RWPE1 (cell line): Measurements from ENCODE around the gene CALHM6.

ENCODE experiments used
- CTCF ChIA-PET: fragments of 350-600 bp; sonication (Branson Sonifier 250); formaldehyde crosslinking; extraction: SDS; loops from one replicate; lab custom pipeline; 2021; lab: Yijun Ruan, JAX
- POLR2A ChIA-PET: fragments of 400-600 bp; formaldehyde crosslinking; extraction: SDS; loops from one replicate; lab custom pipeline; 2020; ENCODE audit warnings: antibody characterized with exemption; ENCODE audit not compliant: low non-redundant PET; lab: Yijun Ruan, JAX
- DNase-seq: peaks from one replicate; pipeline ENCODE4 v3.0.0; 2012; ENCODE audit warnings: low spot score
- H3K27ac ChIP-seq: fragments of 450-650 bp; 2 replicates; pipeline ENCODE4 v1.5.1; 2017
- CTCF ChIP-seq: fragments of 450-650 bp; conservative IDR thresholded peaks from 2 replicates; pipeline ENCODE4 v1.5.1; 2017; ENCODE audit warnings: low read depth, mild to moderate bottlenecking

Gene CALHM6

GRCh38 chr6:116497113-116497676, 36.0 kb downstream of the CALHM6 start:
- no peak for DNase-seq
- CTCF ChIA-PET = interaction anchor here (0.7 to 0.9 kb wide), 2 partner anchors 21 to 228 kb away, joined by 4 read pairs; no protein-coding TSS in a partner anchor
- POLR2A ChIA-PET = no interaction called here

GRCh38 chr6:116500969-116501433, 39.8 kb downstream of the CALHM6 start:
- CTCF ChIA-PET = no interaction called here
- no peak for DNase-seq
- H3K27ac ChIP-seq = no peak overlapping the region
- TF ChIP-seq CTCF = no peak
- POLR2A ChIA-PET = no interaction called here

More at GRCh38 chr6:116497113-116497676, 36.0 kb downstream of the CALHM6 start:
- TF ChIP-seq CTCF = no peak
- no peak overlapping the region for H3K27ac ChIP-seq

- H3K27ac ChIP-seq = no peak overlapping the region
- no peak for DNase-seq
- CTCF ChIA-PET = no interaction called here
- POLR2A ChIA-PET = no interaction called here
- TF ChIP-seq CTCF = no peak
Observed at GRCh38 chr6:116507324-116507723, 46.1 kb downstream of the CALHM6 start.

- H3K27ac ChIP-seq = no peak overlapping the region
- ChIA-PET CTCF (no interaction called here), POLR2A (no interaction called here)
- TF ChIP-seq CTCF = no peak
- no peak for DNase-seq
Observed at GRCh38 chr6:116508527-116508926, 47.4 kb downstream of the CALHM6 start.

- TF ChIP-seq CTCF = peak; percentile 17; the same call in 1 of the 2 replicates
- ChIA-PET CTCF (no interaction called here), POLR2A (no interaction called here)
- peak; percentile 13 for DNase-seq
- no peak within 1 kb of the TSS for H3K27ac ChIP-seq
Observed at GRCh38 chr6:116511424-116512110, 50.4 kb downstream of the CALHM6 start, which contains the start of gene CALHM5. Gene CALHM5 (plus strand): TSS chr6:116511639. CDS start chr6:116511697, 58 bp downstream.

- ChIA-PET CTCF (interaction anchor here (0.6 kb wide), 1 partner anchor 11 kb away, joined by 3 read pairs; no protein-coding TSS in a partner anchor), POLR2A (no interaction called here)
- no peak for DNase-seq
- no peak overlapping the region for H3K27ac ChIP-seq
- no peak for TF ChIP-seq CTCF
Observed at GRCh38 chr6:116512111-116512559, 51.0 kb downstream of the CALHM6 start.
